Activated CD8-positive, alpha-beta T cell treated with anti-CD3 and anti-CD28 coated beads for 36 hours (primary cell): ENCODE data around the gene EVI5L. TPM values are rescaled to one million over a fixed set of nuclear protein-coding genes. Genes with fewer than 3 reads are reported as not detected.

Experiments
- ATAC-seq: fragments of 200-7000 bp; cut with Tn5 transposase; one replicate; pipeline ENCODE4 v1.10.0; 2021; ENCODE audit warnings: mild to moderate bottlenecking, moderate library complexity
- CTCF ChIA-PET: fragments of 350-600 bp; sonication (Branson Sonifier 250); formaldehyde crosslinking; loops from one replicate; lab custom pipeline; 2021; ENCODE audit warnings: antibody characterized with exemption; lab: Charles Lee
- POLR2A ChIA-PET: fragments of 350-600 bp; sonication (Branson Sonifier 250); formaldehyde crosslinking; loops from one replicate; lab custom pipeline; 2021; ENCODE audit warnings: antibody characterized with exemption; lab: Charles Lee
- DNase-seq: peaks from one replicate; pipeline ENCODE4 v3.0.0-alpha.2; 2020
- H3K27ac Mint-ChIP-seq: one replicate; pipeline ENCODE4 v1.8.0; 2021; ENCODE audit warnings: mild to moderate bottlenecking, mixed read lengths
- H3K27me3 Mint-ChIP-seq: one replicate; pipeline ENCODE4 v1.8.0; 2021; ENCODE audit warnings: mixed read lengths
- H3K36me3 Mint-ChIP-seq: one replicate; pipeline ENCODE4 v1.8.0; 2021; ENCODE audit warnings: low read depth, mixed read lengths
- H3K4me1 Mint-ChIP-seq: one replicate; pipeline ENCODE4 v1.8.0; 2021; ENCODE audit warnings: low read depth, mixed read lengths
- H3K4me3 Mint-ChIP-seq: one replicate; pipeline ENCODE4 v1.8.0; 2021; ENCODE audit warnings: mild to moderate bottlenecking, moderate library complexity, mixed read lengths
- H3K9me3 Mint-ChIP-seq: one replicate; pipeline ENCODE4 v1.8.0; 2021; ENCODE audit warnings: mixed read lengths
- intact Hi-C: fragments of 100-400 bp; cut with micrococcal nuclease; formaldehyde crosslinking; loops from one replicate; pipeline ENCODE4 v1.10.0; 2022
- total RNA-seq, 2 experiments: library from RNA; stranded (reverse); gene quantifications; one replicate each; pipeline ENCODE4 v1.2.3, GENCODE V29; 2021
- TF ChIP-seq, protein P1 (sequence below): fragments of 200-600 bp; IDR thresholded peaks from one replicate; pipeline ENCODE4 v1.8.0; 2022; ENCODE audit warnings: antibody characterized with exemption, mild to moderate bottlenecking

EVI5L gene
- 1 to 10 TPM; 3.4 to 3.9 TPM for total RNA-seq

DNA sequence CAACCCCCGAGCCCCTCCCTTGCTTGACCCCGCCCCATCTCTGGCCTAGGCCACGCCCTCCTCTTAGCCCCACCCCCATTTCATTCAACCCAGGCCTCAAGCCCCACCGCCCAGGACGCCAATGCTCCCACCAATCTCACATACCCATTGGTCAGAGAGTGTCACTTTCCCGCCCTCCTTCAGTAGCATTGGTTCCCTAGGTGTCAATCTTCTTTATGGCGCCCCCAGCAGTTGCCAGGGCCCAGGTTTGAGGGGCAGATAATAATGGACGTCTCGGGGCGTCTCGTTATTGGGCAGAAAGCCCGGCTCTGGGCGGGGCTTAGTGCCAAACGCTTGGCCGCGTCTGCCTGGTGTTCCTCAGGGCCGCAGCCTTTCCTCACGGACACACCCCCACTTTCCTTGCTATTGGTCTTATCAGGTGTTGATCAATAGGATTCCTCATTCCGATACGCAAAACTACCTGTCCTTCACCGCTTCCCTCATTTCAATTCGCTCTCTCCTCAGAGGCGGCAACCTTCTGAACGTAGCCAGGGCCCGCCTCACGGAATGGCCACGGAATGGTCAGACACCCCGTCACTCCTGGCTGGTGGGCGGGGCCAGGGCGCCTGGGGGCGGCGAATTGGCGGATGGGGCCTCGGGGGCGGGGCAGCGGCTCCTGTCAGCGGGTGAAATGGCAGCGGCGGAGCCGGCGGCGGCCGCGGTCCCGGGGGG is at the start of gene EVI5L:
Gene EVI5L, plus strand, starts transcription at position 658 of the 711 bp plus-strand sequence. CDS start 16,325 bp downstream, outside the sequence.
- H3K4me1 Mint-ChIP-seq, result peaks cover 14% of the 10 kb centered on the region
- DNase-seq (peak; percentile 99), ATAC-seq (peak; percentile 88)
- peak within 1 kb of the TSS; percentile 82 for H3K4me3 Mint-ChIP-seq
- H3K9me3 Mint-ChIP-seq, result no peaks in the 10 kb centered on the region
- H3K27me3 Mint-ChIP-seq, result peaks cover 3% of the 10 kb centered on the region
- peak within 1 kb of the TSS; percentile 88 for H3K27ac Mint-ChIP-seq
- CTCF ChIA-PET, result interaction anchor here (1.2 to 2.1 kb wide), 4 partner anchors 24 to 173 kb away, joined by 3 to 5 read pairs (median 4); partner anchors contain the start of gene TRAPPC5
- intact Hi-C loops, result no loop called here
- POLR2A ChIA-PET, result interaction anchor here (1.5 kb wide), 1 partner anchor 32 kb away, joined by 4 read pairs; no protein-coding TSS in a partner anchor
- H3K36me3 Mint-ChIP-seq, result no peaks in the 10 kb centered on the region
- TF ChIP-seq, protein P1, sequence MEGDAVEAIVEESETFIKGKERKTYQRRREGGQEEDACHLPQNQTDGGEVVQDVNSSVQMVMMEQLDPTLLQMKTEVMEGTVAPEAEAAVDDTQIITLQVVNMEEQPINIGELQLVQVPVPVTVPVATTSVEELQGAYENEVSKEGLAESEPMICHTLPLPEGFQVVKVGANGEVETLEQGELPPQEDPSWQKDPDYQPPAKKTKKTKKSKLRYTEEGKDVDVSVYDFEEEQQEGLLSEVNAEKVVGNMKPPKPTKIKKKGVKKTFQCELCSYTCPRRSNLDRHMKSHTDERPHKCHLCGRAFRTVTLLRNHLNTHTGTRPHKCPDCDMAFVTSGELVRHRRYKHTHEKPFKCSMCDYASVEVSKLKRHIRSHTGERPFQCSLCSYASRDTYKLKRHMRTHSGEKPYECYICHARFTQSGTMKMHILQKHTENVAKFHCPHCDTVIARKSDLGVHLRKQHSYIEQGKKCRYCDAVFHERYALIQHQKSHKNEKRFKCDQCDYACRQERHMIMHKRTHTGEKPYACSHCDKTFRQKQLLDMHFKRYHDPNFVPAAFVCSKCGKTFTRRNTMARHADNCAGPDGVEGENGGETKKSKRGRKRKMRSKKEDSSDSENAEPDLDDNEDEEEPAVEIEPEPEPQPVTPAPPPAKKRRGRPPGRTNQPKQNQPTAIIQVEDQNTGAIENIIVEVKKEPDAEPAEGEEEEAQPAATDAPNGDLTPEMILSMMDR, result no peak

DNA sequence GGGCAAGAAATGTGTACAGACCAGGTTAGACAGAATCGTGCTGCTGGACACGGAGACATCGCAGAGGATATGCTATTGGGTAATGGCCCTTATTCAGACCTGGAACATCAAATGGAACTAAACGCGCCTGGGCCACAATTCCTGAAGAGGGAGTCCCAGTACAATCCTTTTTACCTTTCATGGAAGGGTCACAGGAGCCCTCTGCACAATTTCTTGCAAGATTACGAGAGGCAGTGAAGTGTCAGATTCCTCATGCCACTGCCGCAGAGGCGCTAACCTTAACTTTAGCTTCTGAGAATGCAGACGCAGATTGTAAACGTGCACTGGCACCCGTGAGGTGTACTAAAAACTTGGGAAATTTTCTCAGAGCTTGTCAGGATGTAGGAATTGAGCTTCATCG is 48.9 kb upstream of the EVI5L start:
- Mint-ChIP-seq H3K36me3 (no peaks in the 10 kb centered on the region), H3K27me3 (peaks cover 45% of the 10 kb centered on the region), H3K4me3 (no peak overlapping the region), H3K9me3 (peaks cover 9% of the 10 kb centered on the region), H3K27ac (no peak overlapping the region), H3K4me1 (no peaks in the 10 kb centered on the region)
- intact Hi-C loops, result no loop called here
- DNase-seq (no peak), ATAC-seq (no peak)
- TF ChIP-seq, protein P1, result no peak
- ChIA-PET CTCF (interaction anchor here (0.5 to 1.7 kb wide), 2 partner anchors 32 to 101 kb away, joined by 3 to 4 read pairs; partner anchors contain the start of gene TRAPPC5), POLR2A (interaction anchor here (0.6 kb wide), 1 partner anchor 33 kb away, joined by 3 read pairs; no protein-coding TSS in a partner anchor)

DNA sequence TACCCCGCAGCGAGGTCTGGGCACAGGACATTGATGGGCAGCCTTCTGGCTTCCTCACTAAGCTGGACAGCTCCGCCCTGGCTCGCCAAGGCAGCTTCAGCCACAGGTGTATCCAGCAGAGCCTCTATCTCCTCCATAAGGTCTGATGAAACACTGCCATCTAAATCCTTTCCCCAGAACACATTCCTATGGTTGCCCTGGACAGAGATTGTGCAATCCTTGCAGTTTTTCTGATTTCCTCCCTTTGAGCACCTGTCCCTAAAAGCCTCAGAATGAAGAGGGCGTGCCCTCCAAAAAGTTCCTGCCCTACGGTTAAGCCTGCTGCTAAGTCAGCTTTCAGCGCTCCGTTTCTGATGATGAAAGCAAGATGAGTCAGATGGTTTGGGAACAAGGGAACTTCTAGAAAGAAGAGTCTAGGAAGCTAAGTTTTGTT is 46.0 kb upstream of the EVI5L start:
- H3K27ac Mint-ChIP-seq, result no peak overlapping the region
- CTCF ChIA-PET, result no interaction called here
- no peaks in the 10 kb centered on the region for H3K36me3 Mint-ChIP-seq
- ATAC-seq (no peak), DNase-seq (no peak)
- peaks cover 2% of the 10 kb centered on the region for H3K4me1 Mint-ChIP-seq
- POLR2A ChIA-PET, result interaction anchor here (0.9 kb wide), 1 partner anchor 16 kb away, joined by 3 read pairs; no protein-coding TSS in a partner anchor
- no peak overlapping the region for H3K4me3 Mint-ChIP-seq
- TF ChIP-seq, protein P1, result no peak
- peaks cover 9% of the 10 kb centered on the region for H3K9me3 Mint-ChIP-seq
- peaks cover 53% of the 10 kb centered on the region for H3K27me3 Mint-ChIP-seq
- intact Hi-C loops, result no loop called here

DNA sequence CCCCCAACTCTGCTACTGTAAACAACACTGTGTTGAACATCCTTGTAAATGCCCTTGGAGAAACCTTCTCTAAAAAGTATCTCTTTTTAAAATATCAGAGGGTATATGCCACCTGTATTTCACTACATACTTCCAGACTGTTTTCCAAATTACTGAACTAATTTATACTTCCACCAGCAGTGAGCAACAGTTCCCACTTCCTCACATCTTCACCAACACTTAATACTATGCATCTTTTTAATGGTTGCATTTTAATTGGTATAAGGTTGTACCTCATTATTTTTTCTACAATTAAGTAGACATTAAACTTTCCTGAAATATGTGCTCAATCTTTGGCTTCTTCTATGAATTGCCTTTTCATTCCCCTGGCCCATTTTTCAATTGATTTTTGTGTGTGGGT is 45.2 kb upstream of the EVI5L start:
- CTCF ChIA-PET, result no interaction called here
- TF ChIP-seq, protein P1, result no peak
- no peaks in the 10 kb centered on the region for H3K36me3 Mint-ChIP-seq
- POLR2A ChIA-PET, result no interaction called here
- no peak for DNase-seq
- intact Hi-C loops, result no loop called here
- peaks cover 8% of the 10 kb centered on the region for H3K9me3 Mint-ChIP-seq
- H3K4me1 Mint-ChIP-seq, result peaks cover 6% of the 10 kb centered on the region
- H3K27ac Mint-ChIP-seq, result no peak overlapping the region
- ATAC-seq, result no peak
- H3K4me3 Mint-ChIP-seq, result no peak overlapping the region
- peaks cover 60% of the 10 kb centered on the region for H3K27me3 Mint-ChIP-seq

DNA sequence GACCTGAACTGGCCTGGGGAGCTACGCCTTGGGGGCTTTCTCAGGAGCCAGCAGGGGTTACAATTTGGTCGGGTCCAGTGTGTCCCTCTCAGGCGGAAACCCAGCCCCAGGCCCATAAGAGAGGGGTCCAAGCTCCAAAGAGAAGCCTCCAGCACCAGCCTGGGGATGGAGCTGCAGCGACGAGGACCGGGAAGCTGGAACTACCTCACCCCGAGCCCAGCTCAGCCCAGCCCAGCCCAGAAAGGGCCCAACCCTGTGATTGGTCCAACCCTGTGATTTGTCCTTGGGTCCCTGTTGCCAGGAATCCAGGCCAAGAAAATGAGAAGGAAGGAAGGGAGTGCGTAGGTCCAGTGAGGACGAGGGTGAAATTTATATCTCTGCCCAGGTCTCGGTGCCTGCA is 42.9 kb upstream of the EVI5L start:
- DNase-seq (no peak), ATAC-seq (no peak)
- Mint-ChIP-seq H3K27me3 (peaks cover 52% of the 10 kb centered on the region), H3K4me3 (no peak overlapping the region), H3K9me3 (peaks cover 6% of the 10 kb centered on the region), H3K27ac (no peak overlapping the region), H3K36me3 (no peaks in the 10 kb centered on the region), H3K4me1 (peaks cover 6% of the 10 kb centered on the region)
- intact Hi-C loops, result no loop called here
- POLR2A ChIA-PET, result no interaction called here
- TF ChIP-seq, protein P1, result no peak
- CTCF ChIA-PET, result interaction anchor here (1.5 to 1.9 kb wide), 2 partner anchors 12 to 106 kb away, joined by 6 to 7 read pairs; partner anchors contain the start of gene TRAPPC5
